GM18505 (cell line): ENCODE data around the gene MKNK1.

ENCODE experiments used
- ATAC-seq: cut with Tn5 transposase; IDR thresholded peaks from one replicate; pipeline ENCODE4 v1.9.1; 2021; ENCODE audit not compliant: unreplicated experiment
- POLR2A ChIP-seq: IDR thresholded peaks from 4 replicates; pipeline ENCODE4 v1.6.1; 2011; ENCODE audit warnings: borderline replicate concordance; ENCODE audit not compliant: insufficient read depth, insufficient read length; ENCODE audit errors: extremely low read depth

MKNK1 gene

DNA sequence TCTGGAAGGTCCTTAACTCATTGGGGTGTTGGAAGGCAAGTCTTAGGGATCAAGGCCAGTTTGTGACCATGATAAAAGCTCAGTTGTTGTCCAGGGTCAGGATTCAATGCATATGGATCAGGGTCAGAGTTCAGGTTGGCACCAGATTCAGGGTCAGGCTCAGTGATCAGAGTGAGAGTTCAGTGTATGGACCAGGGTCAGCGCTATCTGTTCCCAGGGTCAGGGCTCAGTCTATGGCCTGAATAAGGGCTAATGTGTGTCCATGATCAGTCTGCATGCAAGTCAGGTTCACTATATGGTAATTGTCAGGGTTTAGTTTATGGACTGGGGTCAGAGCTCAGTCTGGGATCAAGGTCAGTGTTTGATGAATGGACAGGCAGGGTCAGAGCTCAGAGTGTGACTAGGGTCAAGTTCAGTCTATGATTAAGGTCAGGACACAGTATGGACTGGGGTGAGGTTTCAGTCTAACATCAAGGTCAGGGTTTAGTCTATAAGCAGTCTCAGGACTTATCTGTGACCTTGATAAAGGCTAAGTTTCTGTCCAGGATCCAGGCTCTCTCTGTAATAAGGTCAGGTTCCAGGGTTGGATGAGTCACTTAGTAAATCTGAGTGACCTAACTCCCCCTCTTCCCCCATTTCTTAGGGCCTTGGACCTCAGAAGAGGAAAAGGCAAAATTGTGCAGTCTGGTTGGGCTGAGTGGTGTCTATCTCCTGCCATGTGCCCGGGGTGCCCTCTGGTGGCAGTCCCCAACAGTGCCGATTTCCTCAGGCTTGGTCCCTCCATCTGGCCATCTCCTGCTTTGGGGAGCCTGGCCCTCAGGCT lies 76.4 kb downstream of the MKNK1 start:
- TF ChIP-seq POLR2A, result no peak
- ATAC-seq, result no peak

DNA sequence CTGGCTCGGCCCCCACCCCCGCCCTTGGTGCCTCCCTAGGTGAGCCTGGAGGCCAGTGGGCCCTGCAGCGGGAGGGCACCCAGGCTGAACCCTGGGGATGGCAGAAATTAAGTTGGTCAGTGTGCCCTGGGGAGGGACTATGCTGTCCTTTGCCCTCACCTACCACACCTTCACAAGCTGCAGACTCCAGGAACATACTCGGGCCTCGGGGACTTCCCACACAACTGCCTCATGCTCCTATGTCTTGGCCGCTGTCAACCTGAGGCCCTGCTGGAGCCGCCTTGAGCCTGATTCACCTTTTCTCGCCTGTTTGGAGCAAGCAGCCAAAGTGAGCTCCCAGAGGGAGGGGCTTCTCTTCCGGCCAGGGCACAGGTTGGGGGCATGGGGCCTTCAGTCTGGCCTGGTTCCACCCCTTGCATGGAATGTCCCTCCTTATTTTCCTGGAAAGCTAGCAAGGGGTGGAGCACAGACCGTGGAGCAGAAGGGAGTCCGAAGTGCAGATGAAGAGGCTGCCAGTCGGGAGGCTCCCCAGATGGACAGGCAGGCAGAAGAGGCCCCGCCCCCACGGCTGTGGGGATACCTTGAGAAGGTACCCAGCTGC lies 77.3 kb downstream of the MKNK1 start:
- no peak for TF ChIP-seq POLR2A
- ATAC-seq, result no peak

DNA sequence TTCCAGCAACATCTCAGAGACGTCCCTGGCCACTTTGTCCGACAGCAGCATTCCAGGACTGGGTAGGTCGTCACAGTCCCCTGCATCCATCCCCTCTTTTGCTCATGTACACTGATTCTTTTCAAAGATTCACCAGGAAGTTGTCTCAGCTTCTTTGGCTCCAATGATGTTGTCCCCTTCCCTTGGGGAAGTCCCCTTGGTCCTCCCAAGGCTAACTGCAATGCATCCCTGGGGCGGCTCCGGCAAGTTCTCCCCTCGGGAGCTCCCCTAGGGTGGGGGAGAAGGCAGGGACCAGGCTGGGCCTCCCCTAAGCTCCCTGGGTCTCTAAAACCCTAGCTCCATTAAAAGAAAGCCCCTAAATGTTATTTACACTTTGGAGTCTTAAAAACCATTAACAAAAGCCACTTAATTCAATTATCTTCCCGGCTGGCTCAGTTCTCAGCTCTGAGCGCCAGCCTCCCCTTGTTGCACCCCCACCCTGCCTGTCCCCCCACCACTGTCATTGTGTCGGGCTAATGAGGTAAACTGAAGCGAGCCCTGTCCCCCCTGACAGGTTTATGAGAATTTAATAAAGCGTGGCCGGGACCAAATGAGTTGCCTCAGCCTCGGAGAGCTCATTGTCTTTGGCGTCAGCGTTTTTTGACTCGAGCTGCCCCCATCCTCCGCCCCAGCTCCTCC lies 77.9 kb downstream of the MKNK1 start:
- TF ChIP-seq POLR2A, result no peak
- ATAC-seq, result no peak

DNA sequence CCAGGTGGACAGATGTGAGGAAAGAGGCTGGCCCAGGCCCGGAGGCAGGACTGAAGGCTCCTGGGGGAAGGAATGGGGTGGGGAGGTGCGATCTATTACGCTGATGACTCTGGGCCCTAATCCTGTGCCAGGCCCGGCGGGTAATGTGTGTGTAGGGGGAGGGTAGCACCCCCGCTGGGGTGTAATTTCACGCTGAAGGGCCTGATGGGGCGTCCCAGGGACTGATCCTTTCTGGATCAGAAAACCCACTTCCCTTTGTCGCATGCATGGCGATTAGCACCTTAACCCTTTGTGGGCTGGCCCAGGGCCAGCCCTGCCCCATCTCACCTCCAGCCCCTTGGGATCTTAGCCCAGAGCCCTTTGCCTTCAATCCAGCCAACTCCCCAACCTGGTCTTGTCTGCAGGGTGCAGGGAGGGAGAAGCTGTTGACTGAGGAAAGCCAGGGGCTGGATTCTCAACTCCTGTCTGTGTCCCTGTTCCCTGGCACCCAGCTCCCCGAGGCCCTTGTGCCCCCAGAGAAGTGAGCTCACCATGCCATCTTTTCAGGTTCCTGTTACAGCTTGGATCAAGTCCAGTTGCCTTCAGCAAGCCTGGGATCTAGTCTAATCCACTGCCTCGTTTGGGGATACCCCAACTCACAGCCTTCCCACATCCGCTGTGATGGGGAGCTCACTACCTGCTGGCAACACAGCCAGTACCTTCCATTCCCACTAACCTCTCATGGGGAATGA lies 78.7 kb downstream of the MKNK1 start:
- ATAC-seq, result no peak
- no peak for TF ChIP-seq POLR2A

DNA sequence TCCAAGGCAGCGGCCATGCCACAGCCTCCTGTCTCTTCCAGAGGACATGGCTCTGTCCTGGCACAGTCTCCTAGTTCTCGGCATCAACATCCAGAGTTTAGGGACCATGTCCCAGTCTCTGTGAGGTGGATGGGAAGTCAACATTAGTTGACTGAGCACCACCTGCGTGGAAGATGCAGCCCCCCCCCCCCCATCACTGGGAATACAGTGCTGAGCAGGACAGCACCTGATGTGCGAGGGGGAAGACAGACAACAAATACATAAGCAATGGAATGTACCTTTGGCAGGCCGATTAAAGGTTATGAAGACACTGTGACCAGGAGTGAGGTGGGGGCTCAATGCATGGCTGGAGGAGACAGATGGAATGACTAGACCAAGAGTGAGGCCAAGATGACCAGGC lies 79.2 kb downstream of the MKNK1 start:
- ATAC-seq, result no peak
- TF ChIP-seq POLR2A, result no peak

DNA sequence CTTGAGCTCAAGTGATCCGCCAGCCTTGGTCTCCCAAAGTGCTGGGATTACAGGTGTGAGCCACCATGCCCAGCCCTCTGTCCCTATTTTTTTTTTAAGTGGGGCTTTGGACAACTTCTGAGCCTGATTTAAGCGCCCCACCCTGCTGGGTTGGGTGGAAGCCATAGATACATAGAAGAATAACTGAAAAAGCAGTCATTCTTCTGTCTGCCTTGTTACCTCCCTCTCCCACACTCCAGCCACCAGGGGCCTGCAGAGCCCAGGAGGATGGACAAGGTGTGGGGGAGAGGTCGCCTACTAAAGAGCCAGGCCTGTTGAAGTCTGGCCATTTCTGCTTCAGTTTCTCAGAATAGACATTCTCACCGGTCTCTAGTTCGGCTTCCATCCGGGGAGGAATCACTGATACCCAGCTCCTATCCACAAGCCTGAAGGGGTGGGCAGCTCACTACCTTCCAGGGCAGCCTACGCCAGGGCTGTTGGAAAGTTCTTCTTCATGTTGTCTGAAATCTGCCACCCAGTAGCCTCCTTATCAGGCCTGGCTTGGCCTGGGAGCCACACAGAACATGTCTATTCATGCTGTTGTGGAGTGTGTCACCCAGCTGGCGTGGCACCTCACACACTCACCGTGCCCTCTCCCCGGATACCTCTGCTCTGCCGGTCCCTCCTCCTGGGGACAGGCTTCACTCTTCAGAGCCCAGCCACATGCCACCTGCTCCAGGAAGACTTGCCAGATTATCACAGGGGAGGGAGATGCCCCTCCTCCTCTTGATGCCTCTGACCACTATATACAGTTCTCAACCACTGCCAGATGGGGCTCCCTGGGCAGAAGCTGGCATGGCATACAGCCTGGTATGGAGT lies 80.3 kb downstream of the MKNK1 start:
- TF ChIP-seq POLR2A, result no peak
- no peak for ATAC-seq

DNA sequence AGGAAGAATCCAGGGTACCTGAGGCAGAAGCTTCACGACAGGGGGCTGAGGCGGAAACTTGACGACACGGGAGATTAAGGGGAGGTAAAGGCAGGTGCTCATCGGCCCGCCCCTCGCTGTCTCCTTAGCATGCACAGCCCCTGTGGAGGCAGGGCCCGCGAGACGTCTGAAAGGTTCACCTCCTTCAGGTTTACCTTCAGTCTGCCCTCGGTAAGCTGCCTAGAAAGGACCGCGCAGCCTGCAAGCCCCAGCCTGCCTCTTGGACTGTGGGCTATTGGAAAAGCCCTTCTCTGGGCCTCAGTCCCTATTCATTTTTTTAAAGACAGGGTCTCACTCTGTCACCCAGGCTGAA lies 81.1 kb downstream of the MKNK1 start:
- ATAC-seq, result no peak
- no peak for TF ChIP-seq POLR2A

DNA sequence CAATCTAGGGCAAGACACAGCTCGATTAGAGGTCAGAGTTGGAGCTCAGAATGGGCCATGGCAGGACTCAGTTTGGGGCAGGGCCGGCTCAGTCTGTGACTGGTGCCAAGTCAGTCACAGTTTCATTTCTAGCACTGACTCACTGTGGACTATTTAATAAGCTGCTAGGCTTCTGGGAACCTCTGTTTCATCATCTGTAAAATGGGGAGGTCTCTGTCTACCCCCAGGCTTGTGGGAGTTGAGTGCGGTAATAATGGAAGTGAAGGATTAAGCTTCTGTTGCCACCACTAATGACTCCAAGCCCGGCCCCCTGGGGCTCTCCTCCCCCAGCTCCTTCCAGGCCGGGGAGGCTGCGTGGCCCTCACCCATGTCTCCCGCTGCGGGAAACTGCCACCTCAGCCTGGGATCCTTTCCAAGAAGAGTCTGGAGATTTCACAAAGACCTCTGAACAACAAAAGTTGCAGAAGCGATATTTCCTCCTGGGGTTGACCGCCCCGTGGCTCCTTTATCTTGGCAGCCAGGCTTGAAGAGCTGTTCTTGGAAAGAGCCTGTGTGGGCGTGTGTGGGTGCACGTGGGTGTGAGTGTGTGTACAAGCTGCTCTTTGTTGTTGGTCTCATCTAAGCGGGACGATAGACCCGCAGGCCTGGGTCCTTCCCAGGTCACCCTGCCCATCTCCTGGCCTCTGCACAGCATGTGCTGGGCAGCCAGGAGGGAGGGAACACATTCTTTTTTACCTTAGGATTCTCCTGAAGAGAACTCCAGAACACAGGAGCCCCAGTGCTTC lies 81.7 kb downstream of the MKNK1 start:
- no peak for ATAC-seq
- TF ChIP-seq POLR2A, result no peak

DNA sequence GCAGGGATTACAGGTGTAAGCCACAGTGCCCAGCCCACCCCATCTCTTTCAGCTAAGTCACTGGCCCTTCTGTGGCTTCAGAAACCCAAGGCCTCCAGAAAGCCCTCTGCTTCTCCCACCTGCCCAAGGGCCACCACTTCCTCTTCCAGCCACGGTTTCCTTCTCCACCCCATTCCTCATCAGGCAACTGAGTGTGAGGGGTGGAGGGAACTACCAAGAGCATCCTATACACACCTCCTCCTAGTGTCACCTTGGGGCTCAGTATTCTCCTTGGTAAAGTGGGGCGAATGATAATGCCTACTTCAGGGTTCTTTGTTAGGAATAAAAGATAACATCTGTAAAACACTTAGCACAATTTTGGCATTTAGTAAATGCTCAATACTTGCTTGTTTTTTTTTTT lies 82.7 kb downstream of the MKNK1 start:
- TF ChIP-seq POLR2A, result no peak
- ATAC-seq, result no peak

DNA sequence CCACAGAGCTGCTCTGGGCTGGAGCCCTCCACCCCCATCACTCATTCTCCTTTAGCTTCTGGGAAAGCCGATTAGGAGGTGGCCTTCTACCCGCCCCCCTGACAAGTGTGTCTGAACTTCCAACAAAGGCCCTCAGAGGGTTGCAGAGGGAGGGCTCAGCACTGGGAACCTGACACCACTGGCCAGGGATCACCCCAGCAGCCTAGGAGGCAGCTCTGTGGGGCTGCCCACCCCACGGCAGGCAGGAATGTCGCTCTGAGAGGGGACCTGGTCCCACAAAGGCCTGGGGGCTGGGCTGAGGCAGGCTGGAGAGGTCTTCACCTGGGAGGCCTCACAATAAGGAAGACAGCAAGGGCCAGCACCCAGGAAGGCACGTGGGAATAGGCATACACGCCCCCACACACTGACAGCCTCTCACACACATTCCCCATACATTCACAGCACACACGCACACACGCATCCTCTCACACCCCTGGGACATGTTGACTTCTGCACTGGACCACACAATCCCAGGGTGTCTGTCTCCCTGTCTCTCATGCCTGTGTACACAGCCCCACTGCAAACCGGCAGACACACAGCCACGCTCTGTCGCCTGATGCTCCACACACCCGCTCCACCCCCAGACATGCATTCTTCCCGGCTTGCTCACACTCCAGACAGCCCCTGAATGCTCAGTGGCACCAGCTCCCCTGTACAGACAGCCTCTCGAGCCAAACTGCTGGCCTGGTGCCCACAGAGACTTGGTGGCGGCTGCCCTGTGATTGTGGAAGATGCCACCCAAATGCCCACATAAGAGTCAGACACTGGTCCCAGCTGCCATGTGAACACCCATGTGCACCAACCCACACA lies 83.8 kb downstream of the MKNK1 start:
- no peak for TF ChIP-seq POLR2A
- no peak for ATAC-seq

DNA sequence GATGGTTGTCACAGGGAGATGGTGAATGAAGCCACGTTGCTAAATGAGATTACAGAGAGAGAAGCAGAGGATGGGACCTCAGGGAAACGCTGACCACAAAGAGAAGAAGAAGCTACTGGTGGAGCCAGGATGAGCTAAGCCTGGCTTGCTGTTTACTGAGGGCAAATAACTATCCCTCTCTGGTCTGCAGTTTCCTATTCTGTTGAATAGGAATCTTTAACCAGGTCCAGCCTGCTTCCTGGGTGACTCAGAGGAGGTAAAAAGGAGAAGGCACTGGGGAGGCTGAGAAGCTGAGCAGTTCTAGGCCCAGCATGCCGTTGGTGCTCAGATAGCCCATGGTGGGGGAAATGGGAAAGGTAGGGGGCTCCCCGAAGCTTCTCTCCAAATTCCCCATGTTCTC lies 84.9 kb downstream of the MKNK1 start:
- no peak for ATAC-seq
- no peak for TF ChIP-seq POLR2A
